GM12874 (cell line): ENCODE measurements around the gene KBTBD12.

Experiments
- TF ChIP-seq, protein P1 (sequence below): IDR thresholded peaks from 2 replicates; pipeline ENCODE4 v1.5.1; 2011; ENCODE audit warnings: low read depth, mild to moderate bottlenecking, control low read depth, low read length, moderate library complexity; ENCODE audit not compliant: insufficient read depth

The KBTBD12 gene

GRCh38 chr3:128011140-128011539 is 96.1 kb downstream of the KBTBD12 start:
- TF ChIP-seq, protein P1, sequence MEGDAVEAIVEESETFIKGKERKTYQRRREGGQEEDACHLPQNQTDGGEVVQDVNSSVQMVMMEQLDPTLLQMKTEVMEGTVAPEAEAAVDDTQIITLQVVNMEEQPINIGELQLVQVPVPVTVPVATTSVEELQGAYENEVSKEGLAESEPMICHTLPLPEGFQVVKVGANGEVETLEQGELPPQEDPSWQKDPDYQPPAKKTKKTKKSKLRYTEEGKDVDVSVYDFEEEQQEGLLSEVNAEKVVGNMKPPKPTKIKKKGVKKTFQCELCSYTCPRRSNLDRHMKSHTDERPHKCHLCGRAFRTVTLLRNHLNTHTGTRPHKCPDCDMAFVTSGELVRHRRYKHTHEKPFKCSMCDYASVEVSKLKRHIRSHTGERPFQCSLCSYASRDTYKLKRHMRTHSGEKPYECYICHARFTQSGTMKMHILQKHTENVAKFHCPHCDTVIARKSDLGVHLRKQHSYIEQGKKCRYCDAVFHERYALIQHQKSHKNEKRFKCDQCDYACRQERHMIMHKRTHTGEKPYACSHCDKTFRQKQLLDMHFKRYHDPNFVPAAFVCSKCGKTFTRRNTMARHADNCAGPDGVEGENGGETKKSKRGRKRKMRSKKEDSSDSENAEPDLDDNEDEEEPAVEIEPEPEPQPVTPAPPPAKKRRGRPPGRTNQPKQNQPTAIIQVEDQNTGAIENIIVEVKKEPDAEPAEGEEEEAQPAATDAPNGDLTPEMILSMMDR, result peak; percentile 40; the same call in 1 of the 2 replicates

DNA sequence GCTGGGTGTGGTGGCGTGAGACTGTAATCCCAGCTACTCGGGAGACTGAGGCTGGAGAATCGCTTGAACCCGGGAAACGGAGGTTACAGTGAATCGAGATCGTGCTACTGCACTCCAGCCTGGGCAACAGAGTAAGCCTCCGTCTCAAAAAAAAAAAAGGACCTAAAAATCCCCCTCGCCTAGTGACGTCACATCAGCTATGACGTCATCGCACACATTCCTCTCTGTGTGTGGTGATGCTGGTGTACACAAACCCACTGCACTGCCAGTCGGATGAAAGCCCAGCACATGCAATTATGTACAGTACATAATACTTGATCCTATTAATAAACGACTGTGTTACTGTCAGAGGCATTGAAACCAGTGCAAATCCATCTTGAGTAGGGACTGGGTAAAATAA is 97.0 kb downstream of the KBTBD12 start:
- TF ChIP-seq, protein P1, result no peak

DNA sequence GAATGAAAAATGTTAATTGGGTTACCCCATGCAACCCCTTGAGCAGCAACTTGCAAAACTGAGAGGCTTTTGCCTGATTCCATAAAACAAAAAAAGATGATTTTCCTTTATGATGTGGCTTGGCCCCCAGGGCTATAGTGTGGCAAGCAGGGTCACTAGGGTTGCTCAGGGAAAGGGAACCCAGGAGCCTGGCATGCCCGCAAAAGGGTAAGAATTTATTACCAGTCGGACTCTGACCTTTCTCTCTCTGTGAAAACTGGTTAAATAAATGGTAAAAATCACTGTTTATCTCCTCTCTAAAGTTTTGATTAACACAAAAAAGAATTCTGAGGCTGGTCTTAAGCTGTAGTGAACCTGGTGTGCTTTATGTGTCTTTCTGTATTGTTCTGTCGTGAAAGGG is 99.5 kb downstream of the KBTBD12 start:
- TF ChIP-seq, protein P1, result no peak

GRCh38 chr3:128016502-128016901 is 101.5 kb downstream of the KBTBD12 start:
- TF ChIP-seq, protein P1, result no peak

- TF ChIP-seq, protein P1, result no peak
These were observed 106.8 kb downstream of the KBTBD12 start for GRCh38 chr3:128021768-128022372.

DNA sequence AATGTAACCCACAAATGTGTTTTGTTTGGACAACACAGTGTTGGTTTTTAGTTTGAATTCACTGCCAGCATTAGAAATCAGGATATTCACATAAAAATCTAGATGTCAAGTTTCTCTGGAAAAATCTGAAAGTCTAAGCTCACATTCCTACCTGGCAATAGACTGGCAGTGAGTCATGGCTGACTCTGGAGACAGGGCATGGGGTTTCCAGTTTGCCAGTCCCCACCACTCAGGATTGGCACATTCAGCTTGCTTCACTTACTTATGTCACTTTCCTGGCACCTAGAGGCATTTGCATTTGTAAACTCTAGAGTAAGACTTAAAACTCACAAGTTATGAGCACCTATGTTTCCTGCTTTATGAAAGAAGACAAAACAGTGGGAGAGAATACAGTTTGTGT is 118.1 kb downstream of the KBTBD12 start:
- TF ChIP-seq, protein P1, result no peak

- TF ChIP-seq, protein P1, result no peak
These were observed 121.1 kb downstream of the KBTBD12 start for GRCh38 chr3:128036119-128036518.
